IMR-90 (cell line): ENCODE data around the gene LENG1. TPM values are rescaled to one million over a fixed set of nuclear protein-coding genes. Genes with fewer than 3 reads are reported as not detected.
A peak's percentile ranks its signal among the peaks of the same experiment; 100 is the strongest.

Experiments used
- ATAC-seq: fragments of 200-7000 bp; cut with Tn5 transposase; 2 replicates; pipeline ENCODE4 v1.9.1; 2020; ENCODE audit warnings: low read depth, mild to moderate bottlenecking, moderate library complexity
- BruUV-seq: library from RNA; stranded (reverse); fragments of 400-500 nt; replicated peaks from 2 replicates; lab custom pipeline; 2021; lab: Mats Ljungman, UMichigan
- CTCF ChIA-PET: fragments of 300-600 bp; formaldehyde crosslinking; extraction: SDS; loops from one replicate; lab custom pipeline; 2021; ENCODE audit warnings: antibody characterized with exemption; lab: Yijun Ruan, JAX
- POLR2A ChIA-PET: fragments of 300-600 bp; sonication (Branson Sonifier 250); formaldehyde crosslinking; loops from one replicate; lab custom pipeline; 2022; ENCODE audit warnings: antibody characterized with exemption; ENCODE audit not compliant: unreplicated experiment; lab: Charles Lee
- DNase-seq: peaks from one replicate; pipeline ENCODE4 v3.0.0; 2013
- H2AFZ ChIP-seq: replicated peaks from 2 replicates; pipeline ENCODE3; 2013; ENCODE audit warnings: low read length, mild to moderate bottlenecking; ENCODE audit not compliant: poor library complexity
- H2AK5ac ChIP-seq: 2 replicates; pipeline ENCODE4 v1.6.1; 2013; ENCODE audit warnings: low read depth, low read length, inconsistent platforms
- H2AK9ac ChIP-seq: replicated peaks from 2 replicates; pipeline ENCODE3; 2013; ENCODE audit warnings: mild to moderate bottlenecking, low read depth, low read length, moderate library complexity; ENCODE audit not compliant: poor library complexity
- H2BK120ac ChIP-seq: 2 replicates; pipeline ENCODE4 v1.6.1; 2013; ENCODE audit warnings: low read depth, low read length, inconsistent platforms
- H2BK15ac ChIP-seq: 3 replicates; pipeline ENCODE4 v1.6.1; 2013; ENCODE audit warnings: low read depth, low read length, inconsistent platforms
- H2BK20ac ChIP-seq: 2 replicates; pipeline ENCODE4 v1.6.1; 2013; ENCODE audit warnings: low read depth, mild to moderate bottlenecking, inconsistent platforms, low read length, moderate library complexity
- H2BK5ac ChIP-seq: 2 replicates; pipeline ENCODE4 v1.6.1; 2013; ENCODE audit warnings: mild to moderate bottlenecking, low read depth, low read length, inconsistent platforms; ENCODE audit not compliant: poor library complexity, severe bottlenecking
- H3K14ac ChIP-seq: replicated peaks from 2 replicates; pipeline ENCODE4 v1.6.1; 2013; ENCODE audit warnings: low read depth, low read length, inconsistent platforms
- H3K18ac ChIP-seq: 2 replicates; pipeline ENCODE4 v1.6.1; 2013; ENCODE audit warnings: low read depth, low read length, control low read depth
- H3K23ac ChIP-seq: 2 replicates; pipeline ENCODE4 v1.6.1; 2013; ENCODE audit warnings: low read depth, low read length, inconsistent platforms
- H3K27ac ChIP-seq: 2 replicates; pipeline ENCODE4 v1.5.1; 2013; ENCODE audit warnings: mild to moderate bottlenecking, control low read depth, low read length; ENCODE audit not compliant: insufficient read depth
- H3K27me3 ChIP-seq: 2 replicates; pipeline ENCODE4 v1.6.1; 2013; ENCODE audit warnings: low read length; ENCODE audit not compliant: control insufficient read depth, insufficient read depth
- H3K36me3 ChIP-seq: 2 replicates; pipeline ENCODE4 v1.6.1; 2013; ENCODE audit warnings: low read length, mixed read lengths; ENCODE audit not compliant: control insufficient read depth, insufficient read depth
- H3K4ac ChIP-seq: 2 replicates; pipeline ENCODE4 v1.6.1; 2013; ENCODE audit warnings: low read depth, low read length, inconsistent platforms
- H3K4me1 ChIP-seq: 2 replicates; pipeline ENCODE4 v1.6.1; 2013; ENCODE audit warnings: low read length, mixed read lengths; ENCODE audit not compliant: control insufficient read depth, insufficient read depth
- H3K4me2 ChIP-seq: 2 replicates; pipeline ENCODE4 v1.6.1; 2013; ENCODE audit warnings: low read depth, mild to moderate bottlenecking, control low read depth, low read length, moderate library complexity
- H3K4me3 ChIP-seq: 2 replicates; pipeline ENCODE4 v1.5.1; 2013; ENCODE audit warnings: low read depth, mild to moderate bottlenecking, control low read depth, low read length, moderate library complexity; ENCODE audit not compliant: insufficient read depth
- H3K56ac ChIP-seq: 2 replicates; pipeline ENCODE4 v1.6.1; 2013; ENCODE audit warnings: low read length, inconsistent platforms; ENCODE audit not compliant: insufficient read depth; ENCODE audit errors: extremely low read depth
- H3K79me1 ChIP-seq, 2 experiments: 2 replicates each; pipeline ENCODE4 v1.6.1; 2013; ENCODE audit warnings: low read length in 2 of 2, inconsistent platforms in 1 of 2, low read depth in 1 of 2
- H3K9ac ChIP-seq: 2 replicates; pipeline ENCODE4 v1.6.1; 2013; ENCODE audit warnings: low read depth, low read length, control low read depth
- H3K9me1 ChIP-seq: 2 replicates; pipeline ENCODE4 v1.6.1; 2013; ENCODE audit warnings: low read length, inconsistent platforms; ENCODE audit not compliant: insufficient read depth
- H3K9me3 ChIP-seq: 2 replicates; pipeline ENCODE4 v1.6.1; 2013; ENCODE audit warnings: low read length; ENCODE audit not compliant: control insufficient read depth, insufficient read depth
- H4K20me1 ChIP-seq: 2 replicates; pipeline ENCODE4 v1.6.1; 2013; ENCODE audit warnings: low read length, inconsistent platforms; ENCODE audit not compliant: insufficient read depth
- H4K5ac ChIP-seq: 2 replicates; pipeline ENCODE4 v1.6.1; 2013; ENCODE audit warnings: mild to moderate bottlenecking, low read depth, low read length, control low read depth
- H4K8ac ChIP-seq, 2 experiments: 2 replicates each; pipeline ENCODE4 v1.6.1; 2013; ENCODE audit warnings: low read depth in 2 of 2, low read length in 2 of 2, control low read depth in 1 of 2, inconsistent platforms in 1 of 2
- H4K91ac ChIP-seq: 2 replicates; pipeline ENCODE4 v1.6.1; 2013; ENCODE audit warnings: low read depth, low read length, inconsistent platforms; ENCODE audit not compliant: insufficient read depth
- BHLHE40 ChIP-seq: fragments of 150-350 bp; IDR thresholded peaks from 2 replicates; pipeline ENCODE4 v1.6.1; 2016; ENCODE audit warnings: mild to moderate bottlenecking, low read depth, low read length
- CEBPB ChIP-seq: IDR thresholded peaks from 2 replicates; pipeline ENCODE4 v1.6.1; 2012; ENCODE audit warnings: low read depth, low read length, improper control_type of control experiment
- CHD1 ChIP-seq: IDR thresholded peaks from 2 replicates; pipeline ENCODE4 v1.6.1; 2012; ENCODE audit warnings: low read depth, low read length, improper control_type of control experiment
- FOS ChIP-seq: fragments of 150-350 bp; IDR thresholded peaks from 2 replicates; pipeline ENCODE4 v1.6.1; 2016; ENCODE audit warnings: low read depth, low read length
- MAFK ChIP-seq: IDR thresholded peaks from 2 replicates; pipeline ENCODE4 v1.6.1; 2012; ENCODE audit warnings: low read depth, low read length, improper control_type of control experiment
- MAZ ChIP-seq: IDR thresholded peaks from 2 replicates; pipeline ENCODE4 v1.6.1; 2012; ENCODE audit warnings: low read depth, mild to moderate bottlenecking, low read length, improper control_type of control experiment, moderate library complexity, borderline replicate concordance
- MXI1 ChIP-seq: IDR thresholded peaks from 2 replicates; pipeline ENCODE4 v1.6.1; 2012; ENCODE audit warnings: low read depth, mild to moderate bottlenecking, low read length, moderate library complexity, borderline replicate concordance
- POLR2A ChIP-seq: IDR thresholded peaks from 2 replicates; pipeline ENCODE4 v1.6.1; 2012; ENCODE audit warnings: mild to moderate bottlenecking, low read depth, low read length
- WGBS, 2 experiments: methylation state at CpG; one replicate each; pipeline versions ENCODE4 v1.1.5 to v1.1.7; 2013; ENCODE audit warnings: missing lambda C conversion rate in 2 of 2; ENCODE audit not compliant: insufficient read length in 1 of 2; ENCODE audit errors: extremely low coverage in 2 of 2; 5-methylcytosine and 5-hydroxymethylcytosine counted together
- dilution Hi-C: fragments of 300-500 bp; cut with HindIII; formaldehyde crosslinking; loops from one replicate; pipeline ENCODE4 v1.14.3; 2018; ENCODE audit warnings: low sequenced_read_pairs; ENCODE audit not compliant: unreplicated experiment
- in situ Hi-C: fragments of 300-500 bp; cut with MboI; formaldehyde crosslinking; loops from 3 replicates; pipeline ENCODE4 v1.14.3; 2019; ENCODE audit warnings: low sequenced_read_pairs, inconsistent platforms, mixed read lengths
- intact Hi-C: fragments of 100-400 bp; cut with micrococcal nuclease; formaldehyde crosslinking; loops from 2 replicates; pipeline ENCODE4 v1.10.0; 2022
- polyA plus RNA-seq, 3 experiments: library from polyadenylated mRNA; depleted of rRNA; stranded (reverse); fragments of >200 nt; gene quantifications; 2 replicates each; pipeline ENCODE4 v1.2.3, GENCODE V29; 2012; ENCODE audit warnings: low replicate concordance in 1 of 3
- total RNA-seq: library from RNA; depleted of rRNA; stranded (reverse); fragments of >200 nt; gene quantifications from 2 replicates; pipeline ENCODE4 v1.2.3, GENCODE V29; 2012
- TF ChIP-seq, protein P1 (sequence below): conservative IDR thresholded peaks from 2 replicates; pipeline ENCODE4 v1.5.1; 2012; ENCODE audit warnings: mild to moderate bottlenecking, low read depth, low read length, improper control_type of control experiment
- TF ChIP-seq, protein P2 (sequence below): fragments of 150-350 bp; IDR thresholded peaks from 2 replicates; pipeline ENCODE4 v1.6.1; 2016; ENCODE audit warnings: low read depth, mild to moderate bottlenecking, low read length, moderate library complexity, borderline replicate concordance
- TF ChIP-seq, protein P3 (sequence below): fragments of 150-350 bp; IDR thresholded peaks from 2 replicates; pipeline ENCODE4 v1.6.1; 2017; ENCODE audit warnings: mild to moderate bottlenecking, antibody characterized with exemption, low read length, low read depth

LENG1 gene
- total and polyA plus RNA-seq, 2 of the 4 experiments (the other 2 are of a cell fraction) = 2.7 to 5.3 TPM

DNA sequence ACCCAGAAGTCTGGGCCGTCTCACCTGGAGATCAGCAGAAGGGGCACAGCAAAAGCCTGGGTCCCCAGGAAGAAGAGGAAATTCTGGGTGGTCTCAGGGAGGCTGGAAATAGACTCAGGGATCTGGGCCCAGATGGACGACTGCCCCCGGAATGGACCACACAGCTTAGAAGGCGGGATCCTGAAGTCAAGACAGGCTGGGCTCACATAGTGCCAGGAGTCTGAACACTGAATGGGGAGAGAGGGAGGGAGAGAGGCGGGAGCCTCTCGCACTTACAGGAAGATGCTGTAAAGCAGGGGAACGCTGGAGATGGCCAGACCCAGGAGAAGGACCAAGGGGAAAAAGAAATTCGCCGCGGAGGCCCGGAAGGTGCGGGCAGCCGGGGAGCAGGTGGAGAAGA, 1.3 kb upstream of the LENG1 start:
- Histone ChIP-seq H3K14ac (0 out of 2 replicates have a peak overlapping the region, but pooled peaks have one; percentile 23), H3K4me3 (peak overlapping the region; percentile 52; the same call in 1 of the 2 replicates), H3K9me3 (no peaks in the 10 kb centered on the region), H3K23ac (0 out of 2 replicates have a peak overlapping the region, but pooled peaks have one; percentile 64), H4K91ac (no peak overlapping the region), H2AK5ac (peak overlapping the region; percentile 69; the same call in 1 of the 2 replicates), H4K8ac (peak overlapping the region in 1 of 2 experiments; percentile 49; a peak in 1 of 4 replicates), H4K20me1 (no peaks in the 10 kb centered on the region), H3K4me1 (peaks cover 11% of the 10 kb centered on the region), H3K9me1 (no peaks in the 10 kb centered on the region; the same call in none of the 2 replicates), H3K36me3 (peaks cover 15% of the 10 kb centered on the region), H2AK9ac (peak overlapping the region; percentile 89), H3K4me2 (peak overlapping the region; percentile 73), H2BK120ac (no peak overlapping the region), H2BK20ac (no peak overlapping the region), H3K27me3 (no peaks in the 10 kb centered on the region), H3K18ac (no peak overlapping the region), H3K56ac (no peak overlapping the region), H4K5ac (no peak overlapping the region), H3K79me1 (peaks cover 10 to 38% of the 10 kb centered on the region in 2 experiments; a peak in 3 of 4 replicates), H2BK5ac (no peak overlapping the region), H2BK15ac (no peak overlapping the region), H2AFZ (peak overlapping the region; percentile 97), H3K9ac (no peak overlapping the region), H3K4ac (0 out of 2 replicates have a peak overlapping the region, but pooled peaks have one; percentile 55), H3K27ac (peak overlapping the region; percentile 67; the same call in 1 of the 2 replicates)
- intact Hi-C loops (no loop called here), in situ Hi-C loops (no loop called here), dilution Hi-C loops (no loop called here)
- DNase-seq (no peak), ATAC-seq (no peak)
- TSS peak; percentile 43 for BruUV-seq
- TF ChIP-seq MXI1 = no peak
- TF ChIP-seq, protein P1, sequence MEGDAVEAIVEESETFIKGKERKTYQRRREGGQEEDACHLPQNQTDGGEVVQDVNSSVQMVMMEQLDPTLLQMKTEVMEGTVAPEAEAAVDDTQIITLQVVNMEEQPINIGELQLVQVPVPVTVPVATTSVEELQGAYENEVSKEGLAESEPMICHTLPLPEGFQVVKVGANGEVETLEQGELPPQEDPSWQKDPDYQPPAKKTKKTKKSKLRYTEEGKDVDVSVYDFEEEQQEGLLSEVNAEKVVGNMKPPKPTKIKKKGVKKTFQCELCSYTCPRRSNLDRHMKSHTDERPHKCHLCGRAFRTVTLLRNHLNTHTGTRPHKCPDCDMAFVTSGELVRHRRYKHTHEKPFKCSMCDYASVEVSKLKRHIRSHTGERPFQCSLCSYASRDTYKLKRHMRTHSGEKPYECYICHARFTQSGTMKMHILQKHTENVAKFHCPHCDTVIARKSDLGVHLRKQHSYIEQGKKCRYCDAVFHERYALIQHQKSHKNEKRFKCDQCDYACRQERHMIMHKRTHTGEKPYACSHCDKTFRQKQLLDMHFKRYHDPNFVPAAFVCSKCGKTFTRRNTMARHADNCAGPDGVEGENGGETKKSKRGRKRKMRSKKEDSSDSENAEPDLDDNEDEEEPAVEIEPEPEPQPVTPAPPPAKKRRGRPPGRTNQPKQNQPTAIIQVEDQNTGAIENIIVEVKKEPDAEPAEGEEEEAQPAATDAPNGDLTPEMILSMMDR = no peak
- TF ChIP-seq, protein P2, sequence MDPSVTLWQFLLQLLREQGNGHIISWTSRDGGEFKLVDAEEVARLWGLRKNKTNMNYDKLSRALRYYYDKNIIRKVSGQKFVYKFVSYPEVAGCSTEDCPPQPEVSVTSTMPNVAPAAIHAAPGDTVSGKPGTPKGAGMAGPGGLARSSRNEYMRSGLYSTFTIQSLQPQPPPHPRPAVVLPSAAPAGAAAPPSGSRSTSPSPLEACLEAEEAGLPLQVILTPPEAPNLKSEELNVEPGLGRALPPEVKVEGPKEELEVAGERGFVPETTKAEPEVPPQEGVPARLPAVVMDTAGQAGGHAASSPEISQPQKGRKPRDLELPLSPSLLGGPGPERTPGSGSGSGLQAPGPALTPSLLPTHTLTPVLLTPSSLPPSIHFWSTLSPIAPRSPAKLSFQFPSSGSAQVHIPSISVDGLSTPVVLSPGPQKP = no peak
- no peak for TF ChIP-seq CEBPB
- TF ChIP-seq BHLHE40 = no peak
- TF ChIP-seq, protein P3, sequence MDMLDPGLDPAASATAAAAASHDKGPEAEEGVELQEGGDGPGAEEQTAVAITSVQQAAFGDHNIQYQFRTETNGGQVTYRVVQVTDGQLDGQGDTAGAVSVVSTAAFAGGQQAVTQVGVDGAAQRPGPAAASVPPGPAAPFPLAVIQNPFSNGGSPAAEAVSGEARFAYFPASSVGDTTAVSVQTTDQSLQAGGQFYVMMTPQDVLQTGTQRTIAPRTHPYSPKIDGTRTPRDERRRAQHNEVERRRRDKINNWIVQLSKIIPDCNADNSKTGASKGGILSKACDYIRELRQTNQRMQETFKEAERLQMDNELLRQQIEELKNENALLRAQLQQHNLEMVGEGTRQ = no peak
- no peak for TF ChIP-seq POLR2A
- TF ChIP-seq FOS = no peak
- no peak for TF ChIP-seq MAZ
- TF ChIP-seq MAFK = no peak
- no peak for TF ChIP-seq CHD1
- WGBS, 2 experiments = 26% methylated on average over 3 of the region's 13 CpGs; no CpG with 5 or more reads in 1 of the 2 experiments
- ChIA-PET POLR2A (interaction anchor here (1.9 kb wide), 1 partner anchor 40 kb away, joined by 5 read pairs; the partner anchor contains the start of gene RPS9), CTCF (no interaction called here)
